ENCODE results near the gene ANKDD1A.

GRCh38 chr15:64925335-64926330 lies 13.9 kb downstream of the ANKDD1A start:
- TF ChIP-seq CTCF (IDR thresholded peaks at IDR 0.05) (no peak), ZFX (IDR thresholded peaks at IDR 0.05; ENCODE audit: borderline replicate concordance) (no peak)
